Esophagus (tissue), 2 donors: ENCODE results near the gene ATXN7. TPM values are rescaled to one million over a fixed set of nuclear protein-coding genes. Genes with fewer than 3 reads are reported as not detected.

Experiments
- H3K27ac ChIP-seq, 2 donors: one replicate each; pipeline ENCODE4 v1.5.1; 2013; ENCODE audit warnings: low read depth in 2 of 2, mild to moderate bottlenecking in 2 of 2, inconsistent platforms in 1 of 2, low read length in 1 of 2, moderate library complexity in 1 of 2
- H3K27me3 ChIP-seq, 2 donors: one replicate each; pipeline ENCODE4 v1.6.1; 2013; ENCODE audit warnings: low read length in 2 of 2, control low read depth in 1 of 2, mild to moderate bottlenecking in 1 of 2; ENCODE audit not compliant: insufficient read depth in 2 of 2, control insufficient read depth in 1 of 2
- H3K36me3 ChIP-seq, 2 donors: one replicate each; pipeline ENCODE4 v1.6.1; 2013; ENCODE audit warnings: low read length in 1 of 2; ENCODE audit not compliant: control insufficient read depth in 2 of 2, insufficient read depth in 2 of 2
- H3K4me1 ChIP-seq, 2 donors: one replicate each; pipeline ENCODE4 v1.6.1; 2013; ENCODE audit warnings: low read length in 1 of 2; ENCODE audit not compliant: control insufficient read depth in 2 of 2, insufficient read depth in 2 of 2
- H3K4me3 ChIP-seq, 2 donors: one replicate each; pipeline ENCODE4 v1.5.1; 2013; ENCODE audit warnings: low read length in 2 of 2, mild to moderate bottlenecking in 2 of 2, low read depth in 1 of 2, moderate library complexity in 1 of 2
- H3K9me3 ChIP-seq, 2 donors: one replicate each; pipeline ENCODE4 v1.6.1; 2013; ENCODE audit warnings: mild to moderate bottlenecking in 2 of 2, low read depth in 1 of 2, low read length in 1 of 2, moderate library complexity in 1 of 2; ENCODE audit not compliant: control insufficient read depth in 2 of 2, insufficient read depth in 1 of 2
- WGBS, 2 donors: extraction: QIAGEN DNeasy Blood & Tissue Kit; methylation state at CpG; one replicate each; pipeline ENCODE4 v1.1.7; 2013; 5-methylcytosine and 5-hydroxymethylcytosine counted together
- polyA plus RNA-seq, 2 donors: library from polyadenylated mRNA; stranded (reverse); fragments of 200-250 nt; gene quantifications; one replicate each; pipeline ENCODE4 v1.2.3, GENCODE V29; 2013
- donor health status: healthy with polysubstance abuse.
- donor health status: Bipolar disorder and iron deficiency.

The ATXN7 gene
- polyA plus RNA-seq, 2 donors = 2.6 to 5.9 TPM

- H3K4me3 ChIP-seq = no peak overlapping the region
- peaks cover 0 to 2% of the 10 kb centered on the region in 2 donors for H3K9me3 ChIP-seq
- H3K4me1 ChIP-seq = peaks cover 4 to 11% of the 10 kb centered on the region in 2 donors
- peak overlapping the region in 1 of 2 donors; percentile 41 for H3K27ac ChIP-seq
- H3K36me3 ChIP-seq = peaks cover 5 to 10% of the 10 kb centered on the region in 2 donors
- 73 to 76% methylated on average over 4 of the region's 4 CpGs for WGBS, 2 donors
- no peaks in the 10 kb centered on the region for H3K27me3 ChIP-seq
Observed at GRCh38 chr3:63976161-63976871, 112.6 kb downstream of the ATXN7 start.

DNA sequence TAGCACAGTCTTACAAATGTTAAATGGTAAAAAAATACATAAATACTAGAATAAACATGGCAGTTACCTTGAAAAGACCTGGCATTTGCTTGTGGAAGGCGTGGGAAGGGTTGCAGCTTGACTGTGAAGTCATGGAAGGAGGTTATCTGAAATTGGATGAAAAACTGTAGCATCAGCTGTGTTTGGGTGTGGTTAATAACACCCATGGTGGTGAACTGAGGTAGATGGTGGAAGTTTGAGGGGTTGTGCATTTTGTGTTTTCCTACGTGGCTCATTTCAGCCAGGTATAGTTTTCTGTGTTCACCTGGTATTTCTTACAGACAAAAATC lies 113.2 kb downstream of the ATXN7 start:
- no peak overlapping the region for H3K4me3 ChIP-seq
- H3K36me3 ChIP-seq = peaks cover 5 to 10% of the 10 kb centered on the region in 2 donors
- WGBS, 2 donors = 65 to 88% methylated on average over 2 of the region's 2 CpGs
- H3K4me1 ChIP-seq = peaks cover 4 to 11% of the 10 kb centered on the region in 2 donors
- peaks cover 0 to 2% of the 10 kb centered on the region in 2 donors for H3K9me3 ChIP-seq
- no peaks in the 10 kb centered on the region for H3K27me3 ChIP-seq
- H3K27ac ChIP-seq = peak overlapping the region; percentile 27 to 42

DNA sequence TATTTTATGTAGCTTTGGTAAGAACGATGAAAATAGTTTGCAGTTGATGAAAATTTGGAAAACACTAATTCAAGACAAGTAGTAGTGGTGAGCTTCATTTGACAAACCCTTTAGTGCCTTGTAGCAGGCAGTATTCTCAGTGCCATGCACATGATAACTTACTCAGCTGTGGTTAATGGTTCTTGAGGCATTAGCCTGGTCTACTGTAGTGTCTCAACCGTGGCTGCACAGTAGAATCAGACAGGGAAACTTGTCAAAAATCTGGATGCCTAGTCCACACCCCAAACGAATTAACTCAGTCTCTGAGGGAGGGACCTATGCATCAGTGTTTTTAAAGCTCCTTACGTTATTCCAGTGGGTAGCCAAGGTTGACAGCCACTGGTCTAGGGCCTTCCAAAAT lies 114.2 kb downstream of the ATXN7 start:
- 59 to 62% methylated on average over 4 of the region's 4 CpGs for WGBS, 2 donors
- Histone ChIP-seq H3K27me3 (no peaks in the 10 kb centered on the region), H3K9me3 (peaks cover 0 to 2% of the 10 kb centered on the region in 2 donors), H3K4me1 (peaks cover 4 to 11% of the 10 kb centered on the region in 2 donors), H3K36me3 (peaks cover 5 to 16% of the 10 kb centered on the region in 2 donors), H3K4me3 (no peak overlapping the region), H3K27ac (peak overlapping the region in 1 of 2 donors; percentile 24)

GRCh38 chr3:63979093-63979885 lies 115.6 kb downstream of the ATXN7 start:
- 56 to 61% methylated on average over 12 of the region's 12 CpGs for WGBS, 2 donors
- H3K4me1 ChIP-seq = peaks cover 2 to 6% of the 10 kb centered on the region in 2 donors
- peaks cover 5 to 14% of the 10 kb centered on the region in 2 donors for H3K36me3 ChIP-seq
- no peak overlapping the region for H3K4me3 ChIP-seq
- H3K9me3 ChIP-seq = no peaks in the 10 kb centered on the region
- H3K27me3 ChIP-seq = no peaks in the 10 kb centered on the region
- no peak overlapping the region for H3K27ac ChIP-seq

DNA sequence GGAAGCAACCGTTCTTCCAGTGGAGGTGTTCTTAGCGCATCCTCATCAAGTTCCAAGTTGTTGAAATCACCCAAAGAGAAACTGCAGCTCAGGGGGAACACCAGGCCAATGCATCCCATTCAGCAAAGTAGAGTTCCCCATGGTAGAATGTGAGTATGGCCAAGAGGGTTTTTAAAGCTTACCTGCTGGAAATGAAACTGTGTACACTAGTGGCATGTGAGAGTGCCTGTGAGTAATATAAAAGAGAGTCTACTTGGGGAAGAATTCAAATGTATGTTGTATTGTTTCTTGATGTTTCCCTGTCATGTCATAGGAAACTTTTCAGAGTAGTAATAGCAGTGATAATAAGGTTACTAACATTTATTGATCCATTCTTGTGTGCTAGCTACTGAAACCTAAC lies 116.4 kb downstream of the ATXN7 start:
- Histone ChIP-seq H3K36me3 (peaks cover 5 to 14% of the 10 kb centered on the region in 2 donors), H3K27ac (peak overlapping the region in 1 of 2 donors; percentile 10), H3K4me3 (no peak overlapping the region), H3K27me3 (no peaks in the 10 kb centered on the region), H3K4me1 (peaks cover 2 to 6% of the 10 kb centered on the region in 2 donors), H3K9me3 (no peaks in the 10 kb centered on the region)
- 83 to 91% methylated on average over 2 of the region's 2 CpGs for WGBS, 2 donors

- no peaks in the 10 kb centered on the region for H3K9me3 ChIP-seq
- H3K27ac ChIP-seq = no peak overlapping the region
- peaks cover 12 to 16% of the 10 kb centered on the region in 2 donors for H3K36me3 ChIP-seq
- WGBS, 2 donors = 72 to 83% methylated on average over 8 of the region's 8 CpGs
- peaks cover 2 to 3% of the 10 kb centered on the region in 2 donors for H3K4me1 ChIP-seq
- H3K4me3 ChIP-seq = no peak overlapping the region
- H3K27me3 ChIP-seq = no peaks in the 10 kb centered on the region
Observed at GRCh38 chr3:63980830-63981498, 117.3 kb downstream of the ATXN7 start.

GRCh38 chr3:63981980-63982379 lies 118.3 kb downstream of the ATXN7 start:
- 96 to 97% methylated on average over 4 of the region's 4 CpGs for WGBS, 2 donors
- Histone ChIP-seq H3K4me3 (no peak overlapping the region), H3K36me3 (peaks cover 12 to 19% of the 10 kb centered on the region in 2 donors), H3K27ac (no peak overlapping the region), H3K27me3 (no peaks in the 10 kb centered on the region), H3K9me3 (no peaks in the 10 kb centered on the region), H3K4me1 (peaks cover 2 to 3% of the 10 kb centered on the region in 2 donors)

DNA sequence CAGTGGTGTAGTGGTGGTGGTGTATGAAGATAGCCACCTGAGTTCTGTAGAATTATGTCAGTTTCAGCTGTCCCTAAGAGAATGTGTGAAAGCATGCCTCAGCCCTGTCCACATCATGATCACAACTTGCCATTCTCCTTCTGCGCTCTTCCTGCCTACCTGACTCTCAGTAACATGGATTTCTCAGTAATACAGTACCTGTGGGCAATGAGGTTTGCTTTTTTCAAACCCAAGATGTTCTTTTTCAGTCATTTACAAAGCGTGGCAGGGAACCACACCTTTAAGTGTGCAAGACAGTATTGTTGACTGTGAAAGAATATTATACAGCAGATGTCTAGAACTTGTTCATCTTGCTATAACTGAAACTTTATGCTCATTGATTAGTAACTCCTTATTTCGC lies 120.7 kb downstream of the ATXN7 start:
- Histone ChIP-seq H3K9me3 (no peaks in the 10 kb centered on the region), H3K27me3 (no peaks in the 10 kb centered on the region), H3K27ac (no peak overlapping the region), H3K4me3 (no peak overlapping the region), H3K4me1 (peaks cover 0 to 3% of the 10 kb centered on the region in 2 donors), H3K36me3 (peaks cover 19 to 29% of the 10 kb centered on the region in 2 donors)
- WGBS, 2 donors = 93 to 95% methylated on average over 3 of the region's 3 CpGs

DNA sequence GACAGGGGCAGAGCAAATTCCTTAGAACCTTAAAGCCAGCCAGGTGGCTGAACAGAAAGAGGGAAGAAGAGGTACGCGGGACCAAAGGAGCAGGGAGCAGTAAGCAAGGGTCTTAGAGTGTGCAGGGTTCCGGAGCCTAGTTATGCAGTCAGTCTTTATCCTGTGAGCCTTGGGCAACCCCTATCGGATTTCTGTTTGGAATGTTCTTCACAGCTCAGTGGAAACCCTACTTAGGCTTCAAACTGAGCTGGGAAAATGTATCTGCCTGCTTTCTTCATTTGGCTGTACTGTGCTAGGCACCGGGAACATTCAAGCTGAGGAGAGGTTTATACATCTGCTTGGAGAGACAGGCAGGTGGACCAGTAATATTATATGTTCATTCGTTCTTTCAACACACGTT lies 122.5 kb downstream of the ATXN7 start:
- H3K27me3 ChIP-seq = no peaks in the 10 kb centered on the region
- no peak overlapping the region for H3K27ac ChIP-seq
- WGBS, 2 donors = 79 to 87% methylated on average over 5 to 7 of the region's 7 CpGs
- H3K9me3 ChIP-seq = no peaks in the 10 kb centered on the region
- no peak overlapping the region for H3K4me3 ChIP-seq
- H3K4me1 ChIP-seq = no peaks in the 10 kb centered on the region
- peaks cover 26 to 35% of the 10 kb centered on the region in 2 donors for H3K36me3 ChIP-seq
